Colonic mucosa (tissue), 4 donors: ENCODE results near the gene DGKB. TPM values are rescaled to one million over a fixed set of nuclear protein-coding genes. Genes with fewer than 3 reads are reported as not detected.

Source experiments
- DNase-seq: peaks from one replicate; pipeline ENCODE4 v3.0.0-alpha.2; 2020
- H3K27ac ChIP-seq: fragments of 200-600 bp; one replicate; pipeline ENCODE4 v1.8.0; 2021
- H3K27me3 ChIP-seq: fragments of 200-600 bp; one replicate; pipeline ENCODE4 v1.8.0; 2021
- H3K36me3 ChIP-seq: fragments of 200-600 bp; one replicate; pipeline ENCODE4 v1.8.0; 2021
- H3K4me1 ChIP-seq: fragments of 200-600 bp; one replicate; pipeline ENCODE4 v1.8.0; 2021; ENCODE audit warnings: mild to moderate bottlenecking
- H3K4me3 ChIP-seq: fragments of 200-600 bp; one replicate; pipeline ENCODE4 v1.8.0; 2021
- H3K9ac ChIP-seq, 2 donors: one replicate each; pipeline ENCODE4 v1.7.0; 2013; ENCODE audit warnings: control low read depth in 2 of 2, low read depth in 2 of 2, low read length in 2 of 2
- H3K9me3 ChIP-seq: fragments of 200-600 bp; one replicate; pipeline ENCODE4 v1.8.0; 2021
- CTCF ChIP-seq: fragments of 200-600 bp; IDR thresholded peaks from one replicate; pipeline ENCODE4 v1.8.0; 2022; ENCODE audit warnings: antibody characterized with exemption, mild to moderate bottlenecking
- intact Hi-C: fragments of 100-400 bp; cut with DNase I; formaldehyde crosslinking; loops from one replicate; pipeline ENCODE4 v1.14.1; 2022
- total RNA-seq, 2 donors: library from RNA; stranded (reverse); fragmentation: NEBNext Ultra II Directional in 1 of 2; extraction: Animal tissue kit (Norgen Biotek cat#: 25700) in 1 of 2; gene quantifications; one replicate each; pipeline ENCODE4 v1.2.1, GENCODE V29; 2021
- donor health status: healthy.
- donor health status: DM: no; HTN: no; CAD: no.
- donor health status: DM: no; HTN: no; CAD: no.

DGKB gene
- total RNA-seq, 2 donors from 2014 or later, result 0.25 to 0.61 TPM

GRCh38 chr7:14666304-14666703 is 236.2 kb downstream of the DGKB start:
- Histone ChIP-seq H3K4me3 (no peak overlapping the region), H3K27ac (no peak overlapping the region), H3K9ac (no peak overlapping the region), H3K9me3 (no peaks in the 10 kb centered on the region), H3K27me3 (no peaks in the 10 kb centered on the region), H3K36me3 (no peaks in the 10 kb centered on the region), H3K4me1 (no peaks in the 10 kb centered on the region)
- TF ChIP-seq CTCF, result no peak
- intact Hi-C loops, result no loop called here
- no peak for DNase-seq

- Histone ChIP-seq H3K9me3 (no peaks in the 10 kb centered on the region), H3K36me3 (no peaks in the 10 kb centered on the region), H3K4me3 (no peak overlapping the region), H3K9ac (no peak overlapping the region), H3K27ac (peak overlapping the region; percentile 10), H3K4me1 (no peaks in the 10 kb centered on the region), H3K27me3 (no peaks in the 10 kb centered on the region)
- no peak for DNase-seq
- intact Hi-C loops, result no loop called here
- no peak for TF ChIP-seq CTCF
Observed at GRCh38 chr7:14639801-14640200, 262.8 kb downstream of the DGKB start.

- Histone ChIP-seq H3K27ac (peak overlapping the region; percentile 10), H3K4me3 (no peak overlapping the region), H3K27me3 (no peaks in the 10 kb centered on the region), H3K36me3 (no peaks in the 10 kb centered on the region), H3K9ac (no peak overlapping the region), H3K9me3 (no peaks in the 10 kb centered on the region), H3K4me1 (no peaks in the 10 kb centered on the region)
- intact Hi-C loops, result no loop called here
- no peak for TF ChIP-seq CTCF
- DNase-seq, result peak; percentile 20
Observed at GRCh38 chr7:14639329-14639728, 263.2 kb downstream of the DGKB start.

- intact Hi-C loops, result no loop called here
Observed at GRCh38 chr7:14637968-14638367, 264.6 kb downstream of the DGKB start.

GRCh38 chr7:14635955-14636354 is 266.6 kb downstream of the DGKB start:
- H3K4me3 ChIP-seq, result no peak overlapping the region
- H3K36me3 ChIP-seq, result no peaks in the 10 kb centered on the region
- intact Hi-C loops, result no loop called here
- no peaks in the 10 kb centered on the region for H3K9me3 ChIP-seq
- no peak for DNase-seq
- no peak for TF ChIP-seq CTCF
- no peaks in the 10 kb centered on the region for H3K4me1 ChIP-seq
- no peak overlapping the region for H3K27ac ChIP-seq
- H3K9ac ChIP-seq, result no peak overlapping the region
- no peaks in the 10 kb centered on the region for H3K27me3 ChIP-seq

More at GRCh38 chr7:14637968-14638367, 264.6 kb downstream of the DGKB start:
- Histone ChIP-seq H3K9ac (no peak overlapping the region), H3K27ac (no peak overlapping the region), H3K9me3 (no peaks in the 10 kb centered on the region), H3K27me3 (no peaks in the 10 kb centered on the region), H3K4me1 (no peaks in the 10 kb centered on the region), H3K4me3 (no peak overlapping the region), H3K36me3 (no peaks in the 10 kb centered on the region)
- no peak for TF ChIP-seq CTCF
- no peak for DNase-seq

- intact Hi-C loops, result no loop called here
- Histone ChIP-seq H3K27ac (no peak overlapping the region), H3K4me1 (no peaks in the 10 kb centered on the region), H3K9me3 (no peaks in the 10 kb centered on the region), H3K4me3 (no peak overlapping the region), H3K9ac (no peak overlapping the region), H3K36me3 (no peaks in the 10 kb centered on the region), H3K27me3 (no peaks in the 10 kb centered on the region)
- TF ChIP-seq CTCF, result no peak
- no peak for DNase-seq
Observed at GRCh38 chr7:14630048-14630447, 272.5 kb downstream of the DGKB start.
